Ecto neural progenitor cell (in vitro differentiated cells): ENCODE results near the gene GPR171.
A peak's percentile ranks its signal among the peaks of the same experiment; 100 is the strongest.
"Not testable (repeated sequence)": the region's sequence is repeated elsewhere in the genome, so short reads cannot be mapped to it uniquely, and the experiment has no call there.

ENCODE experiments used
- DNase-seq: peaks from one replicate; pipeline ENCODE4 v3.0.0-alpha.2; 2018; ENCODE audit warnings: low spot score

Gene GPR171

DNA sequence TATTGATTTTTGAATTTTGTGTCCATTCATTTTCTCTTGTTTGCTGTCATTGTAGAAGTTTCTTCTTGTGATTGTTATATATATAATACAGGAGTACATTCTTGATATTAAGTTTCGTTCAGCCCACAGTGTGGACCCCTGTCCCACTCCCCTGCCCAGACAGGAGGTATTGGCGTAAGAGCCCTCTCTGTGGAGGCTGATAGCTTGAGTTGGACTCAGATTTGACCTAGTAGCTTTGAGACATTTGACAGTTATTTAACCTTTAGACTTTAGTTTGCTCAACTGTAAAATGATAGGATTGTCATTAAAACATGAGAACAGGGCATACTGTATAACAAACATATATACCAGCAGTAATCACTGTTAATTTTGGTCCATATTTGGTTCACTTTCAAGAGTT is 27.1 kb downstream of the GPR171 start:
- DNase-seq = no peak

DNA sequence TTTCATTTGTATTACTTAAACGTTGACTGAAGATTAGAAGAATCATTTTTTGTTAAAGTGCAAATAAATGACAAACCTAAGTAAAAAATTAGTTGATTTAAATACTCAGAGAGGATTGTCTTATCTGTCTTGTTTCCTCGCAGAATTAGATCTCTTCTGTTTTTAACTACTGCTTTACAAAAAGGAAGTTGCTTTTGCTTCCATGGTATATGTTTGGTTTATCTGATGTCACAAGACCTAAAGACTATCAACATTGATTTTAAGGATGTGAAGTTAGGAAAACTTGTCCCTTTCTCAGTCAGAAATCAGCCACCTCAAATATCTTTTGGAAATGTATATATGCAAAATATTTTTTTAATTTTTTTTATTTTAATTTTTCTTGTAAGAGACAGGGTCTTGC is 28.7 kb downstream of the GPR171 start:
- no peak for DNase-seq

DNA sequence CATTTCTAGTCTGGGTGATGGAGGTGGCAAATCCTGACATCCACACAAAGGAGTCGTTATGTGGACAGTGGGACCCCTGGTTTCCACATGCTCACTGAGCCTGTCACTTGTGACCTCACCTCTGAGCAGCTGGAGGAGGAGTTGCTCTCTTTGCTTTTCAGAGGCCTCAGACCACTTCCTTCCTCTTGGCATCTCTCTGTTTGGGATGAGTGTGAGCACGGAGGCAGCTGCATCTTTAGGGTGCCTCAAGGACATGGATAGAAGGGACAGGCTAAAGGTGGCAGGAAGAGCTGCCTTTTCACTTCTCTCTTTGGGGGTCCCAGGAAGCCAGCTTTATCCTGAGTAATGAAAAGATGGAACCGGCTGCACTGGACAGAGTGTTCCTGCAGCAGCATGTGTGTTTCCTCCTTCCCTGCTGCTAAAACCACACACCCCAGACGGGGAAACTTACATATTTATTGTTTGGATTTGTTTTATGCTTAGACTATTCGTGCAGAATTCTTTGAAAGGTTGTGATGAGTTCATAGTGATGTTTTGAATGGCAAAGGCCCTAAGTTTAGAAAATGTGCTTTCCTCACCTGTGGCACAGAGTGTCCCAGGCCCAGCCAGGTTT is 31.8 kb downstream of the GPR171 start:
- DNase-seq = no peak

DNA sequence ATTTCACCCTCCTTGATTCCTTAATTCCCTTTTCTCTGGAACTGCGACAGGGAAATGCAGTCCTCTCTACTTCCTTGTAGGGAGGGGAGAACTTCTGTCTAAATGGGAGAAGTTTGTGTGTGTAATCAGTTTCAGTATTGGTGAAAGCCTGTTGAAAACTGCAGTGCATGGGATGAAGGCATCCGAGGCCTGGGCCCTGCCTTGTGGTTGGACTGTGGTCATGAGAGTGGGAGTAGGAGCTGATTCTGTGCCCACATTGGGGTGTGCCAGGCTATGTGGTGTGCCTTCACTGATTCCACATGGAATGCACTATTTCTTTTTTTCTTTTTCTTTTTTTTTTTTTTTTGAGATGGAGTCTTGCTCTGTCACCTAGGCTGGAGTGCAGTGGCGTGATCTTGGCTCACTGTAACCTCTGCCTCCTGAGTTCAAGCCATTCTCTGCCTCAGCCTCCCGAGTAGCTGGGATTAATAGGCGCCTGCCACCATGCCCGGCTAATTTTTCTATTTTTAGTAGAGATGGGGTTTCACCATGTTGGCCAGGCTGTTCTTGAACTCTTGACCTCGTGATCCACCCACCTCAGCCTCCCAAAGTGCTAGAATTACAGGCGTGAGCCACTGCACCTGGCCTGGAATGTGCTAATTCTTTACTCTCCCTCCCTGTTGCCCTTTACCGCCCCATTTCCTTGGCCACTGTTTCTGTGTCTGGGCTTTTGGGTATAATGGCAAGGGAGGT is 32.9 kb downstream of the GPR171 start:
- not testable (repeated sequence) for DNase-seq

DNA sequence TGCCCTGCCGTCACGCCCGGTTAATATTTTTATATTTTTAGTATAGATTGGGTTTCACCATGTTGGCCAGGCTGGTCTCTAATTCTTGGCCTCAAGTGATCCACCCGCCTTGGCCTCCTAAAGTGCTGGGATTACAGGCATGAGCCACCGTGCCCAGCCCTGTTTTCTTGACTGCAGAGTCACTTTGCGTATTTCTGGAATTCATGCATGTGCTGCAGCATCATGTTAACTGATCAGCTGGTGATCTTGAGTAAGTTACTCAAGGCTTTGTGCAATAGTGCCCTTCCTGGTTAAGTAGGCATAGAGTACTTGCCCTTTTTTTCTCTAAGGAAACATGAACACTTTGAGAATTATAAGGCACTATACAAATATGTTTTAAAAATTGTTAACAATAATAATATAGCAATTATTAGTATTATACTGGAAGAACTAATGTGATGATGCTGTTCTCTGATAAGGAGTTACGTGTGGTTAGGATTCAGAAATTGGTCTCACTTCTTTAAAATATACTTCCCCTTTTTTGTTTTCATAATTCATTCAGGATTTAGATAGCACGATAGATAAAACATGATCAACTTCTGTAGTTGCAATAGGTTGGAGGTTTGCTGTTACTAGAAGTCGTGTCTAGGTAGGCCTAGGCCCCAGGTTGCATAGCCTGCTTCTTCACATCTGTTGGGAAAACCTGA is 33.6 kb downstream of the GPR171 start:
- DNase-seq = no peak

DNA sequence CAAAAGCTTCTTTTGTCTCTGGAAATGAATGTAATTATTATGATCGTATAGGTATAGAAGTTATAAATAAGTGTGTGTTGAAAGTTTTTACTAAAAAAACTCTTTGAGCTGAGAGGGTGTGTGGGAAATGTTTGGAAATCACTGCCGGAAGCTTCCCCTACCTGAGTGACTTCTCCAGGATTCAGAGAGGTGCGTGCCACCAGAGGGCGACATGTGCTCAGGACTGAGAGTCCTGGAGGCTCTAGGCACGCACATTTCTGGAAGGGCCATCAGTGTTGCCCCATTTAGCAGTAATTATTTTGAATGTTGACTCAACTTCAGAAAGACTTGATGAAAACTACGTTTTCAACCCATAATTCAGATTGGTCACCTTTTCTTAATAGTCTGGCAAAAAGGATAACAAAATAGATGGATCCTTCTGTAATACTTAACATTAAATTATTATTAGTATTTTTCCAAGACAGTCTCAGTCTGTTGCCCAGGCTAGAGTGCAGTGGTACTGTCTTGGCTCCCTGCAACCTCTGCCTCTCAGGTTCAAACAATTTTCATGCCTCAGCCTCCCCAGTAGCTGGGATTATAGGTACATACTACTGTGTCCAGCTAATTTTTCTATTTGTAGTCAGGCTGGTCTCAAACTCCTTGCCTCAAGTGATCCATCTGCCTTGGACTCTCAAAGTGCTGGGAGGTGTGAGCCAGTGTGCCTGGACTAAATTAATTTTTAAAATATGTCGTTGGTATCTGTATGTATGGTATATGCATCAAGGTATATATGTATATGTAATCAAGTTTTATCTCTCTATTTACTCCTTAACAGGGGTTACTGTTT is 34.5 kb downstream of the GPR171 start:
- DNase-seq = peak; percentile 67

DNA sequence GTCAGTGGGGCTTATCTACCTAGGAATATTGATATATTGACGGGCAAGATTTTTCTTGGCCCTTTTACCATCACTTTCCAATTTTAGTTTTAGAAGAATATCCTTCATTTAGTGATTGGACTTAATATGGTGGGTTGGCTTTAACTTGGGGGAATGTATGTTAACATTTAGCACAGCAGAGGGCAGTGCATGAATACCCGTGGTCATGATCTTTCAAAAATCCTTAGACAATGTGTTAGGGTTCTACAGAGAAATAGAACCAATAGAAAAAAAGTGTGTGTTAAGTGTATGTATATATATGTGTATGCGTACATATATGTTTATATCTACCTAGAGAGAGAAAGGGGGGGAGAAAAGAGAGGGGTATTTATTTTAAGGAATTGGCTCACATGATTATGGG is 36.9 kb downstream of the GPR171 start:
- no peak for DNase-seq

DNA sequence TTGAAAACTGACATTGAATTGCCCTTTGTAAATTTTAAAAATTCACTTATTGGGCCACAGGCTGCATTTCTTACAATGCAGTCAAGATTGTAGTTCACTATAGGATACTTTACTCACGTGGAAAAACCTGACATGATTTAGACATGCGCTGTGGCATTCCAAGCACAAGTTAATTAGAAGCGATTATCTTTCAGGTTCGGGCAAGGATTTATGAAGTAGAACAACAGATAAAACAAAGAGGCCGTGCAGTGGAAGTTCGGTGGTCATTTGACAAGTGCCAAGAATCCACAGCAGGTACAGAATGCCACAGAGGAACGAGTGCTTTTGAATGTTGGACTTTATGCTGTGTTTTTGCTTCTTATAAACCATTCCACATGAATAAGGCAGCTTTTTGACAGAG is 37.8 kb downstream of the GPR171 start:
- no peak for DNase-seq

DNA sequence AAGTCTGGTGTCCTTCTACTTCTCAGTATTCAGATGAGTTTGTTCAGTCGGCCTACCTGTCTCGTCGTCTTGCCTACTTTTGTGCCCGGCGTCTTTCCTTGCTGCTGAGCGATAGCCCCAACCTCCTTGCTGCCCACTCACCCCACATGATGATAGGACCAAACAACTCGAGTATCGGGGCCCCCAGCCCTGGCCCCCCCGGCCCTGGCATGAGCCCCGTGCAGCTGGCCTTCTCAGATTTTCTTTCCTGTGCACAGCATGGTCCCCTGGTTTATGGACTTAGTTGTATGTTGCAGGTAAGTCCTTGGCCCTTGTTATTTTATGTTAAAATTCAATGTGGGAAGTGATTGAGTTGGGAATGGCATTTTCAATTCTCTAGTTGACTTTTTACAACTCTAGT is 43.2 kb downstream of the GPR171 start:
- no peak for DNase-seq

DNA sequence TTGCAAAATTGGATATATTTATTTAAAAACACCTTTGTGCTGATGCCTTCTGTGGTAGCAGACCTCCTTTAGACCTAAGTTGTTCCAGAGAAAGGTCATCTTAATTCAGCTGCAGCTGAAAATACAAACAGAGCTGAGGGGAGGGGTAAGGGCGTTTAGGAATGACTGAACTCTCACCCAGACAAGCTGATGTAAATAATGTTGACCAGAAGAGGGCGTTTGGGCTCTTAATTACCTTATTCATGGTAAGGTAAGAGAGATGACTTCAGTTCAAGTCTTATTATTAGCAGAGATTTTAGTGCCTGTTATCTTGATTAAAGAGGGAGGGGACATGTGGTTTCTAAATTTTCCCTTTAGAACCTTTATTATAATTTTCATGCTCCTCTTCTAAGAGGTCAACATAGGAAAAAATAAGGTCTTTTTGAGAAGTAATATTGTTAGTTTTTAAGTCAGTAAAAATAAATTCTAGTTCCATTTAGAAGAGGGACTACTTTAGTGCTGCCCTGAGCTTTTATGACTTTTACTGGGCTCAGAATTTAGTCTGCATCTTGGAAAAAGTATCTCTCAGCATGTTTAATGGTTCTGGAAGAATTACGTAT is 46.3 kb downstream of the GPR171 start:
- DNase-seq = no peak

DNA sequence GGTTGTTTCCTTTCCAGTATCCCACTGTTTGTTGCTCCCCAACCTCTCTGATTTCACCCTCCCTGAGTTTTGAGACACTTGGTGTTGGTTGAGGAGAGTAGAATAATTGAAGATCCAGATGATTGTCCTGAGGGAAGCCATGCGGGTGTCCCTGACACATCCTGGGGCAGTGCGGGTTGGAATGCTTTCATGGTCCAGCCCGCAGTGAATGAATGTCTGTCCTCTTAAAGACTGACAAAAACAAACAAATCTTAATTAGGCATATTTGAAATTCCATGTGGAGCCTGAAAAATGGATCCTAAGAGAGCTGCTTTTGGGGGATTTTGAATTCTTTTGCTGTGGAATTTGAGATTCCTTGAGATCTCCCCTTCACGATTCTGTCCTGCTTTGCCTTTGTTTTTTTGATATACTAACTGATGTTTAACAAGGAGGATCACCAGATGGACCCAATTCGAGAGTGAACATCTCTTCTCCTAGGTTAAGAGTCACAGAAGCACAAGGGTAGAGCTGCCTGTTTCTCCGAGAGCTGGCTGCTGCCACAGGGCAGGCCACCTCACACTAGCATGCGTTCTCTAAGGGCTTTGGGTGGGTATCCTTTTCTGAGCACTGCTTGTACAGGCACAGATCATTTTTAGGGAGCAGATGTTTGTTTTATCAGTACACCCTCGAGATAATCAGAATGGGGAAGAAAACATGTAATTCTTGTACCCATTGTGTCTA is 47.4 kb downstream of the GPR171 start:
- DNase-seq = peak; percentile 58

DNA sequence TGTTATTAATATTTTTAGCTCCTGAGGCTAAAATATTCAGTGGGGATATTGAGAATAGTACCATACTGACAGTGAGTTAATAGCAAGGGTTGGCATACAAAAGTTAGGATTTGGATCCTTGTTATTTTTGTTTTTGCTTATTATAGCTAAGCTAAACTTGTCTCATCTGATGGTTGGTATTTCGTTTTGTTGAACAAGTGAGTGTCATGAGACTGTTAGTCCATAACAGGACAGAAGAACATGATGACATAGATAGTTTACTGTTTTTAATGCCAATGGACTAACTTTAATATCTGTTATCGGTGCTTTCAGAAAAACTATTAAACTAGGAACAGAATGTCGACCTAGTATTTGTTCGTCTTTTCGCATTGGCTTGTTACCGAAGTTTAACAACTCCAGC is 48.5 kb downstream of the GPR171 start:
- DNase-seq = no peak

DNA sequence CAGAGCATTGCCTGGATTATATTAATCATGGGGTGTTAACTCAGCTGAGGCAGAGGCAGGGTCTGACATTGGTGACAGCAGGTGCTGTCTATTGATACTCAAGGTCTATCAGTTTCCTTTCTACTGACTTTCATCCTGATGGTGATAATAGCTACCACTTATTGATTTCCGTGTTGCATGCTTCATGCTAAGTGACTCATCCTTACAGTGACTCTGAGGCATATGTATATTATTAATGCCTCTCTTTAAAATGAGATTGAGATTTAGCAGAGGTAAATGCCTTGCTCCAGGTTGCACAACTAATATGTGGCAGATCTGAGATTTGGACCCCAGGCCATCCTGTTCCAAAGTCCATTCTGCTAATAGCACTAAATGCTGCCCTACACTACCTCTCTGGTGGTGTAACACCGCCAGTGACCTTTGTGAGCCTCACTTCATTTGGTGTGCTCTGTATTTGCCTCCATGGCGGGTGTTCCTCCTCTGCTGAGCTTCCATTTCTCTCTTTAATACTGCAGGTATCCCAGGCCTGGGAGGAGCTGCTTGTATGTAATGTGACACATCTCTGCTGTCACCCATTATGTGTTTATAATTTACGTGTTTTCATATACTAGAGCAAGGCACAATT is 50.4 kb downstream of the GPR171 start:
- no peak for DNase-seq
